Activated T-cell treated with anti-CD3 and anti-CD28 coated beads for 1 hour (primary cell): Measurements from ENCODE around the gene GABARAPL1.
"Not testable (repeated sequence)": the region's sequence is repeated elsewhere in the genome, so short reads cannot be mapped to it uniquely, and the experiment has no call there.

ENCODE experiments used
- DNase-seq: peaks from one replicate; pipeline ENCODE4 v3.0.0-alpha.2; 2020; ENCODE audit warnings: low read depth

The GABARAPL1 gene

GRCh38 chr12:10197879-10198278 is 14.8 kb upstream of the GABARAPL1 start:
- no peak for DNase-seq

GRCh38 chr12:10204495-10204894 is 8.2 kb upstream of the GABARAPL1 start:
- not testable (repeated sequence) for DNase-seq

DNA sequence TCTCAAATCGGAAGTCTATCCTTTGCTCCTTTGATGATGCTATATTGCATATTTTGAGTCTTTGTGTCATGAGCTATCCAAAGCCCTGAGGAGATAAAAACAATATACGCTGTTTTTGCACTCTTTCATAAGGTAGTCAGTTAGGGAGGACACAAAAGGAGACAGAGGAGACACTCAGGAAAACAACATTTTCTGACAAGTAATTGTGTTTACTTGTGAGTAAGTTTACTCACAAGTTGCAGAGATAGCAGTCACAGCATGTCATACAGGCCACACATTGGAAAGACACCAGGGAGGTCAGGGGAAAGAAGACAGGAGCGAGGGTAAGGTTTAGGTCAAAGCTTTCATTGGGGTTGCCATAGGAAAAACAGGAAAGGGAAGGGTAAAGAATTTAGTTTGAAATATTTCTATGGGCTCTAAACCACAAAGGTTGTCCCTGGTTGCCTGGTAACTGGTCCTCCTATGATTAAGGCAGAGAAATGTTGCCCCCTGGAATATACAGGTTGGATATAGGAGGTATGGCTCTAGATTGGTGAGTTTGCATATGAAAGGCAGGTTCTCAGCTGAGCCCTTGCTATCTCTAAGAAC is 7.4 kb upstream of the GABARAPL1 start:
- DNase-seq, result no peak

- no peak for DNase-seq
Measured at GRCh38 chr12:10207136-10207535, 5.5 kb upstream of the GABARAPL1 start.

- no peak for DNase-seq
Measured at GRCh38 chr12:10210225-10210624, 2.5 kb upstream of the GABARAPL1 start.

DNA sequence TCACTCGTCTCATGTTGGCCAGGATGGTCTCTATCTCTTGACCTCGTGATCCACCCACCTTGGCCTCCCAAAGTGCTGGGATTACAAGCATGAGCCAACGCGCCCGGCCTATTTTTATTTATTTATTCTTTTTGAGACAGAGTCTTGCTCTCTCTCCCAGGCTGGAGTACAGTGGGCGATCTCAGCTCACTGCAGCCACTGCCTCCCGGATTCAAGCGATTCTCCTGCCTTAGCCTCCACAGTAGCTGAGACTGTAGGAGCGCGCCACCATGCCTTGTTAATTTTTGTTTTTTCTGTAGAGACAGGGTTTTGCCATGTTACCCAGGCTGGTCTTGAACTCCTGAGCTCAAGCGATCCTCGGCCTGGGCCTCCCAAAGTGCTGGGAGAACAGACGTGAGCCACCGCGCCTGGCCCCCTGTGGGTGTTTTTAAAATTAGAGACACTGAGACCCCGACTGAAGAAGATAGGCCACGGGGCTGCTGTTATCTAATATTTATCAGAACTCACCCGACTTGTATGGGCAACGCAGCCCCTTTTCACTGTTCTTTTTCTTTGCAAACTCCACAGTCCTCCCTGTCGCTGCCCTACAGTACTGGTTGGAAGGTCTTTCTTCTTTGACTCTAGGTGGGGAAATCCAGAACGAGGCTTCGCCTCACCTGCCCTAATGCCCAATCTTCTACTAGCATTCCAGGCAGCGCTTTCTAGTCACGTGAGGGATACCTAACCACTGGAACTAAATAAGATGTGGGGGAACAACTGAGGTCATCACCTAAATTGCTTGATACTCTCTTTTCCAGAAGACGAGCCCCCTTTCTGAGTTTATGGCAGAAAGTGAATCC is 1.4 kb upstream of the GABARAPL1 start:
- DNase-seq, result no peak

DNA sequence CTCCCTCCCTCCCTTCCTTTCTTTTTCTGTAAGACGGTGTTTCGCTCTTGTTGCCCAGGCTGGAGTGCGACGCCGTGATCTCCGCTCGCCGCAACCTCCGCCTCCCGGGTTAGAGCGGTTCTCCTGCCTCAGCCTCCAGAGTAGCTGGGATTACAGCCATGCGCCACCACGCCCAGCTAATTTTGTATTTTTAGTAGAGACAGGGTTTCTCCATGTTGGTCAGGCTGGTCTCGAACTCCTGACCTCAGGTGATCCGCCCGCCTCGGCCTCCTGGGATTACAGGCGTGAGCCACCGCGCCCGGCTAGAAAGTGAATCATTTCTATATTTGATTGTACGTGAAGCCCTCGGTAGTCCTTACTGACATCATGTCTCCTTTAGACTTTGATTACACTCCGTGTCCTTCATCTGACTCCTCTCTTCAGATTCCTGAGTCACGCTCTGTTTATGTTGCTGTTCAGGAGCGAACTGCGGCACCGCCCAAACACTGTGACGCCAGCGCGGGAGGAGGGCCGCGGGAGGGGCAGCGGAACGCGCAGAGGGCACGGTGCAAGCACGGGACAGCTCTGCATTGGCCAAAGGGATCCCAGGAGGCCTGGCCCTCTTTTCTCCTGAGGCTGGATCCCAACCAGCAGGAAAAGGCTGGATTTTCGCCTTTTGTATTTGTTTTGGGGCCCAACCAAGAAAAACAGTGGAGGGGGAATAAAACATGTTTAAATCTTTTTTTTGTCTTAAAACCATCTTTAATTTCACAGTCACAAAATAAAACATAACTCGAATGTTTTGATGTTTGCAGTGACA is 538 bp upstream of the GABARAPL1 start:
- peak; percentile 66 for DNase-seq

- peak; percentile 54 for DNase-seq
Measured at GRCh38 chr12:10213168-10214135, 775 bp downstream of the GABARAPL1 start.

DNA sequence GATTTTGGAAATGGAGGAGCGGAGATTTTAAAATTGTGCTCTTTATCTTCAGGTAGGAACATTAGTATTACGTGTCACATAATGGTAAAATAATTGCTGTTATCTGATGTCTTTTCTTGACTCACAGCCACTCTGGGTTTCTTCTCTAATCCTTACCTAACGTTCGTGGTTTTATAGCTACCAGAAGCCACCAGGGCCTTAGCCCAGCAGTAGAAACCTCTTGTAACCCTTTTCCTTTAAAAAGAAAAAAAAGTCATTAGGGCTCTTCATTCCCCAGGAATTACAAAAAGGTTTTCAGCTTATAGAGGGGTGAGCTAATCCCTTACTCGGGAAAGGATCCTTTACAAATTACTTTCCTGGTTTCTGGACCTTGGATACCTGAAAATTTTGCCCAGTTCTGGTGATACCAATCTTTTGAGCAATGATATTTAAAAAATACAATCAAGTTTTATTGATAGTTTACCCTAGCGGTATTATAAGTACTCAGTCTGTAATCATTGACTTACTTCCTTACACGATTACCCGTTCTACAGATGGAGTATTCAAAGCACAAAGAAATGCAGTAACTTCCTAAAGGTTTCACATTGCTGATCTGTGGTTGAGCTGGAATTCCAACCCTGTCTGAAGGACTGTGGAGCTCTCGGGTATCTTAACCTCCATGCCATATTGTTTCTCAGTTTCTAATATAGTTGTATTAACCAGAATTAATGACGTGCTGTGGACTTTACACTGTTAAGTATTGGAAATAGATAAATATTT is 1.6 kb downstream of the GABARAPL1 start:
- DNase-seq, result no peak

GRCh38 chr12:10214895-10215267 is 2.2 kb downstream of the GABARAPL1 start:
- no peak for DNase-seq

DNA sequence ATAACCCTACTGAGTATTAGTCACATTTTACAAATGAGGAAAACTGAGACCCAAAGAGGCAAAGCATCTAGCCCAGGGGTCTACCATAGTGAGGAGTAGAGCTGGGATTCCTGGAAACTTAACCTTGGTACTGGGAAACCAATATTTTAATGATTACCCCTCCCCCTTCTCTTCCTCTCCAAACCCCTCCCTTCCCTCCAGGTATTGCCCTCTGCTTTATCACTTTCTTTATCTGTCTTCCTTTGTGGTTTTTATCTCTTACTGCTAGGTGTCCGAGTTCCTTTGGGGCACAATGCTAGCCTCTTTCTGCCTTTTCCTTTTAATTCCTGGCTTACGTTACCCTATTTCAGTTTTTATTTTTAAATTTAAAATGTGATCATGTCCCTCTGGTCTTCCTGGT is 2.8 kb downstream of the GABARAPL1 start:
- DNase-seq, result no peak

- DNase-seq, result not testable (repeated sequence)
Measured at GRCh38 chr12:10215946-10216345, 3.3 kb downstream of the GABARAPL1 start.

DNA sequence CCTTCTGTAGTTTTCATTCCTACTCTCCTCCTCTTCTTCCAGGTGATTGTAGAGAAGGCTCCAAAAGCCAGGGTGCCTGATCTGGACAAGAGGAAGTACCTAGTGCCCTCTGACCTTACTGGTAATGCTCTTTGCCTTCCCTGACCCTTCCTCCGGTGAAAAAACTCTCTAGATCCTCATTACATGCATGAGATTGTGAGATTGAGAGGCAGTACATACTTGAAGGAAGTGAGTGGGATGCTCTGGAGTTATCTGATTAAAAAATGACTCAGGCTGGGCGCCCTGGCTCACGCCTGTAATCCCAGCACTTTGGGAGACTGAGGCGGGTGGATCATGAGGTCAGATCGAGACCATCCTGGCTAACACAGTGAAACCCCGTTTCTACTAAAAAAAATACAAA is 5.3 kb downstream of the GABARAPL1 start:
- no peak for DNase-seq

DNA sequence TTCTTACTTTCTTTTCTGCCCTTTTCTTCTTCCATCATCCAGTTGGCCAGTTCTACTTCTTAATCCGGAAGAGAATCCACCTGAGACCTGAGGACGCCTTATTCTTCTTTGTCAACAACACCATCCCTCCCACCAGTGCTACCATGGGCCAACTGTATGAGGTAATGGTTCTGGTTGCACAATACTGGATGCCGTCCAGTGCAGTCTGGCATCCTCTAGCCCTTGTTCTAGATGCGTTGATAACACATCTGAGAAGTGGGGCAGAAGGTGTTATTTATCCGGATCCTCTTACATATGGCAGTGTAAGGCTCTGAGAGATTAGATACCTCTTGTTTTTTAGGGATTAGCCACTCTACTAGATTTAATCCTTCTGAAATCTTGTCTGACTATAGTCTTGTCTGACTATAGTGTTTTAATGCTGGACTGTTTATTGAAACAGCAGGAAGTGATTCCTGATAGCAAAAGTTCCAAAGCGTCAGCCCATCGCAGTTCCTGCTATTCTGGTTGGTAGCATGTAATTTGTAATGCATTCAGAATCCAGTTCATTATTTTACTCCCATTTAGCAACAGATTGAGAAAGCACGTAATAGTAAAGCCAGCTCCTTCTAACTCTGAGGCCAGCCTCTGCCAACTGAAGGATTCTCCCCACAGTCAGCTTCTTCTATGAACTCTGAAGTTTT is 7.9 kb downstream of the GABARAPL1 start:
- DNase-seq, result no peak

- no peak for DNase-seq
Measured at GRCh38 chr12:10221846-10222245, 9.2 kb downstream of the GABARAPL1 start.

- no peak for DNase-seq
Measured at GRCh38 chr12:10223208-10223607, 10.5 kb downstream of the GABARAPL1 start.

DNA sequence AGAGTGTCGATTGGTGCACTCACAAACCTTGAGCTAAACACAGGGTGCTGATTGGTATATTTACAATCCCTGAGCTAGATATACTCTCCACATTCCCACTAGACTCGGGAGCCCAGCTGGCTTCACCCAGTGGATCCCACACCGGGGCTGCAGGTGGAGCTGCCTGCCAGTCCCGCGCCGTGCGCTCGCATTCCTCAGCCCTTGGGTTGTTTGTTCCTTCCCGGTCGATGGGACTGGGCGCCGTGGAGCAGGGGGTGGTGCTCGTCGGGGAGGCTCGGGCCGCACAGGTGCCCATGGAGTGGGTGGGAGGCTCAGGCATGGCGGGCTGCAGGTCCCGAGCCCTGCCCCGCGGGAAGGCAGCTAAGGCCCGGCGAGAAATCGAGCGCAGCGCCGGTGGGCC is 12.7 kb downstream of the GABARAPL1 start:
- DNase-seq, result not testable (repeated sequence)

DNA sequence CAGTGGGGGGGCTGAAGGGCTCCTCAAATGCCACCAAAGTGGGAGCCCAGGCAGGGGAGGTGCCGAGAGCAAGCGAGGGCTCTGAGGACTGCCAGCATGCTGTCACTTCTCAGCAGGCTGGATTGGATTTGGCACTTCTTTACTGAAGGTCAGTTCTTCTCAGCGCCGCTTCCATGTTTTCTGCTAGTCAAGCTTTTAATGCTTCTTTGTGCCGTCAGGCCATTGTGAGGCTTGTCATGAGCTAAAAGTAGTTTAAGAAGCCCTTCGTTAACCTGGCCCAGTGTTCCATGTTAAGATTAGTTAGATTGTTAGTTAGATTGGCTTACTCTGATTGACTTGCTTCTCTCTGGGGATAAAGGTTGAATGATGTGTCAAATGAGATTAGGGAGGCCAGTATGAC is 13.4 kb downstream of the GABARAPL1 start:
- no peak for DNase-seq

- no peak for DNase-seq
Measured at GRCh38 chr12:10226731-10227130, 14.1 kb downstream of the GABARAPL1 start.

DNA sequence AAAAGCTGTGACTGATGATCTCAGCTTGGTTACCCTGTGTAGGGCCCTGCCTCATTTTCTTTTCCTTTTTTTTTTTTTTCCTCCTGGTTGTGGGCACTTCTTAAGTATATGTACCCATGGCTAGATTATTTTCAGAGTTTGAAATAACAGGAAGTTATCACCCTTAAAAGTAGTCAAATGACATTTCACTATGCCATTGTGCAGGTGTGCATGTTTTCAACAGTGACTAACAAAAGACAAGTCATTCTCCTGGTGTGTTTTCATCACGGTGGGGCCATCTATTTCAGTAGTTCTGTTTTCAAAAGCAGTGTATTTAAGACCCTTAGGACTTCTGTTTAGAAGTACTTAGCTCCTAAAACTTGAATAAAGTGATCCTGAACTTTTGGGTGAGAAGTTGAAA is 15.0 kb downstream of the GABARAPL1 start:
- no peak for DNase-seq
